ENCODE data around the gene CDC27.
"Not testable (repeated sequence)": the region's sequence is repeated elsewhere in the genome, so short reads cannot be mapped to it uniquely, and the experiment has no call there.

CDC27 gene

DNA sequence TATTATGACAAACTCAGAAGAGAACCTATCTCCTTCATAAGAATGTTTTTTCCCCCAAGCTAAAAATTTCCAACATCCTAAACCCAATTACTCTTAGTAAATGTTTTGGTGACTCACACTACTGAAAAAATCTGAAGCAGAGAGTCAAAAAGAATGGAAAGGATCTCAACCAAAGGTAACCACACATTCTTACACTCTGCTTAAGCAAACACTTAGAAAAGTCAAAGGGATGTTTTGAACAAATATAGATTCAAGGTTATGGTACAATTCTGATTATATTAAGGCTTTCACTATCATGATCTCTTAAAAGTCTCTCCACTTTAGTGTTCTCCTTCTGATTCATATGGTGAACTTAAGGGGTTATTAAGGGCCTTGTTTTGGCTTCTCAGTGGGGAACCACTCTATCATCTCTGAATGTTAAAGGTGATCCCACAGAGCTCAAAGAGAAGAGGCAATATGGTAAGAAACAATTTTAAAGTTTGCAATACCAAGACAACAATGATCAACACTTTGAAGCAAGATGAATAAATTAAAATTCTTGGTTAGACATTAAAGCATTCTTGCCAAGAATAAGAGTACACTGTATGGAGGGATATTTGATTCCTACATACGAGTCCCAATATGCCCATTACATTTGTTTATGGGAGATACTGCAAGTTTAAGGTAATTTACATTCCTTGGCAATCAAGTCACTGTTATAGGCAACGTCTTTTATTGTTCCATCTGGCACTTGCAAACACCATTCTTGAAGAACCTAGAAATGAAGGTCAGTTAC lies 69.2 kb downstream of the CDC27 start:
- Histone ChIP-seq H3K9me3 (ENCODE audit: control insufficient read depth, insufficient read depth, low read length) (no peaks in the 10 kb centered on the region), H3K9me2 (replicated peaks; ENCODE audit: control insufficient read depth, low read length) (no peaks in the 10 kb centered on the region), H3K27ac (ENCODE audit: low read depth, low read length) (no peak overlapping the region), H3K4me2 (ENCODE audit: low read length) (no peak overlapping the region), H3K36me3 (ENCODE audit: control insufficient read depth, low read length) (peaks cover 53% of the 10 kb centered on the region), H3K79me2 (ENCODE audit: control insufficient read depth, low read length) (no peaks in the 10 kb centered on the region), H3K27me3 (ENCODE audit: control insufficient read depth, low read length) (no peaks in the 10 kb centered on the region), H4K20me1 (ENCODE audit: control insufficient read depth, insufficient read depth, low read depth, low read length) (no peaks in the 10 kb centered on the region), H3K4me3 (ENCODE audit: low read length) (no peak overlapping the region), H3F3A (ENCODE audit: control insufficient read depth, insufficient read depth) (peaks cover 12% of the 10 kb centered on the region; the same call in 1 of the 2 replicates), H3K4me1 (ENCODE audit: control insufficient read depth, low read length) (no peaks in the 10 kb centered on the region)
- TF ChIP-seq, protein P1, sequence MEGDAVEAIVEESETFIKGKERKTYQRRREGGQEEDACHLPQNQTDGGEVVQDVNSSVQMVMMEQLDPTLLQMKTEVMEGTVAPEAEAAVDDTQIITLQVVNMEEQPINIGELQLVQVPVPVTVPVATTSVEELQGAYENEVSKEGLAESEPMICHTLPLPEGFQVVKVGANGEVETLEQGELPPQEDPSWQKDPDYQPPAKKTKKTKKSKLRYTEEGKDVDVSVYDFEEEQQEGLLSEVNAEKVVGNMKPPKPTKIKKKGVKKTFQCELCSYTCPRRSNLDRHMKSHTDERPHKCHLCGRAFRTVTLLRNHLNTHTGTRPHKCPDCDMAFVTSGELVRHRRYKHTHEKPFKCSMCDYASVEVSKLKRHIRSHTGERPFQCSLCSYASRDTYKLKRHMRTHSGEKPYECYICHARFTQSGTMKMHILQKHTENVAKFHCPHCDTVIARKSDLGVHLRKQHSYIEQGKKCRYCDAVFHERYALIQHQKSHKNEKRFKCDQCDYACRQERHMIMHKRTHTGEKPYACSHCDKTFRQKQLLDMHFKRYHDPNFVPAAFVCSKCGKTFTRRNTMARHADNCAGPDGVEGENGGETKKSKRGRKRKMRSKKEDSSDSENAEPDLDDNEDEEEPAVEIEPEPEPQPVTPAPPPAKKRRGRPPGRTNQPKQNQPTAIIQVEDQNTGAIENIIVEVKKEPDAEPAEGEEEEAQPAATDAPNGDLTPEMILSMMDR (IDR thresholded peaks at IDR 0.05; ENCODE audit: low read depth, low read length, poor library complexity, severe bottlenecking) = no peak
- no peak for TF ChIP-seq EZH2phosphoT487 (IDR thresholded peaks at IDR 0.05; ENCODE audit: borderline replicate concordance, low read length)

DNA sequence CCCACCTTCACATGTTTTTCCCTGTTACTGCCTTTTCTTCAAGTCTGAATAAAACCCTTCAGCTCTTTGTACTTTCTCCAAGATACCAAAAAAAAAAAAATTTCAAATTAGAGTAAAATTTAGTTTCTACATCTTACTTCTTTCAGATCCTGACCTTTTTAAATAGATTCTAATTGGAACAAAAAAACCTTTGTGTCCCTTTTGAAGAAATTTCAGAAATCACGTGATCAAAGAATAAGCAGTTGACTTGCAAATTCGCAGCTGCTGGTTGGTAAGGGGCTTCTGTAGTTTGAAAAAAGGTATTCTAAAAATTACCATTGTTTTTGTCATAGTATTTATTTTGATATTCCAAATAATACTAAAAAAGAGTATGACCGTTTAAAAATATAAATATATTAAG lies 71.7 kb downstream of the CDC27 start:
- H3K9me2 ChIP-seq (replicated peaks; ENCODE audit: control insufficient read depth, low read length) = no peaks in the 10 kb centered on the region
- H3K27me3 ChIP-seq (ENCODE audit: control insufficient read depth, low read length) = no peaks in the 10 kb centered on the region
- TF ChIP-seq EZH2phosphoT487 (IDR thresholded peaks at IDR 0.05; ENCODE audit: borderline replicate concordance, low read length) = no peak
- TF ChIP-seq, protein P1 (IDR thresholded peaks at IDR 0.05; ENCODE audit: low read depth, low read length, poor library complexity, severe bottlenecking) = no peak
- no peaks in the 10 kb centered on the region for H3K4me1 ChIP-seq (ENCODE audit: control insufficient read depth, low read length)
- no peaks in the 10 kb centered on the region for H3K79me2 ChIP-seq (ENCODE audit: control insufficient read depth, low read length)
- H3K9me3 ChIP-seq (ENCODE audit: control insufficient read depth, insufficient read depth, low read length) = no peaks in the 10 kb centered on the region
- peaks cover 37% of the 10 kb centered on the region for H3K36me3 ChIP-seq (ENCODE audit: control insufficient read depth, low read length)
- H3K27ac ChIP-seq (ENCODE audit: low read depth, low read length) = no peak overlapping the region
- H4K20me1 ChIP-seq (ENCODE audit: control insufficient read depth, insufficient read depth, low read depth, low read length) = no peaks in the 10 kb centered on the region
- H3K4me3 ChIP-seq (ENCODE audit: low read length) = no peak overlapping the region
- peaks cover 13% of the 10 kb centered on the region for H3F3A ChIP-seq (ENCODE audit: control insufficient read depth, insufficient read depth)
- no peak overlapping the region for H3K4me2 ChIP-seq (ENCODE audit: low read length)

- TF ChIP-seq EZH2phosphoT487 (IDR thresholded peaks at IDR 0.05; ENCODE audit: borderline replicate concordance, low read length) = no peak
- TF ChIP-seq, protein P1 (IDR thresholded peaks at IDR 0.05; ENCODE audit: low read depth, low read length, poor library complexity, severe bottlenecking) = no peak
- Histone ChIP-seq H3K4me1 (ENCODE audit: control insufficient read depth, low read length) (no peaks in the 10 kb centered on the region), H3K79me2 (ENCODE audit: control insufficient read depth, low read length) (no peaks in the 10 kb centered on the region), H3K4me2 (ENCODE audit: low read length) (no peak overlapping the region), H3F3A (ENCODE audit: control insufficient read depth, insufficient read depth) (no peaks in the 10 kb centered on the region), H3K27ac (ENCODE audit: low read depth, low read length) (no peak overlapping the region), H3K4me3 (ENCODE audit: low read length) (no peak overlapping the region), H4K20me1 (ENCODE audit: control insufficient read depth, insufficient read depth, low read depth, low read length) (no peaks in the 10 kb centered on the region), H3K36me3 (ENCODE audit: control insufficient read depth, low read length) (no peaks in the 10 kb centered on the region), H3K27me3 (ENCODE audit: control insufficient read depth, low read length) (no peaks in the 10 kb centered on the region), H3K9me3 (ENCODE audit: control insufficient read depth, insufficient read depth, low read length) (no peaks in the 10 kb centered on the region), H3K9me2 (replicated peaks; ENCODE audit: control insufficient read depth, low read length) (no peaks in the 10 kb centered on the region)
These were observed 83.0 kb downstream of the CDC27 start for GRCh38 chr17:47106130-47106529.

GRCh38 chr17:47105246-47105645 lies 83.8 kb downstream of the CDC27 start:
- H3K9me2 ChIP-seq (replicated peaks; ENCODE audit: control insufficient read depth, low read length); H3F3A ChIP-seq (ENCODE audit: control insufficient read depth, insufficient read depth); H3K79me2 ChIP-seq (ENCODE audit: control insufficient read depth, low read length); H3K4me2 ChIP-seq (ENCODE audit: low read length); H3K27me3 ChIP-seq (ENCODE audit: control insufficient read depth, low read length); H3K4me3 ChIP-seq (ENCODE audit: low read length); H3K4me1 ChIP-seq (ENCODE audit: control insufficient read depth, low read length); H3K36me3 ChIP-seq (ENCODE audit: control insufficient read depth, low read length); H3K9me3 ChIP-seq (ENCODE audit: control insufficient read depth, insufficient read depth, low read length); H3K27ac ChIP-seq (ENCODE audit: low read depth, low read length); H4K20me1 ChIP-seq (ENCODE audit: control insufficient read depth, insufficient read depth, low read depth, low read length): not testable (repeated sequence)
